Sciatic nerve (tissue), 2 donors: ENCODE measurements around the gene FEZF2. TPM values are rescaled to one million over a fixed set of nuclear protein-coding genes. Genes with fewer than 3 reads are reported as not detected.

ENCODE experiments used
- ATAC-seq: fragments of 200-7000 bp; cut with Tn5 transposase; one replicate; pipeline ENCODE4 v1.9.1; 2020; ENCODE audit warnings: mild to moderate bottlenecking, moderate library complexity
- DNase-seq: peaks from one replicate; pipeline ENCODE4 v3.0.0-alpha.2; 2020; ENCODE audit warnings: low spot score
- intact Hi-C: fragments of 100-400 bp; cut with DNase I; formaldehyde crosslinking; loops from one replicate; pipeline ENCODE4 v1.14.2; 2022
- total RNA-seq: library from RNA; stranded (reverse); fragmentation: NEBNext Ultra II Directional; extraction: Animal tissue kit (Norgen Biotek cat#: 25700); gene quantifications from one replicate; pipeline ENCODE4 v1.2.1, GENCODE V29; 2021
- donor health status: DM: no; HTN: no; CAD: no.
- donor health status: DM: no; HTN: no; CAD: no.

FEZF2 gene
- total RNA-seq, 1 donor from 2014 or later = not detected

DNA sequence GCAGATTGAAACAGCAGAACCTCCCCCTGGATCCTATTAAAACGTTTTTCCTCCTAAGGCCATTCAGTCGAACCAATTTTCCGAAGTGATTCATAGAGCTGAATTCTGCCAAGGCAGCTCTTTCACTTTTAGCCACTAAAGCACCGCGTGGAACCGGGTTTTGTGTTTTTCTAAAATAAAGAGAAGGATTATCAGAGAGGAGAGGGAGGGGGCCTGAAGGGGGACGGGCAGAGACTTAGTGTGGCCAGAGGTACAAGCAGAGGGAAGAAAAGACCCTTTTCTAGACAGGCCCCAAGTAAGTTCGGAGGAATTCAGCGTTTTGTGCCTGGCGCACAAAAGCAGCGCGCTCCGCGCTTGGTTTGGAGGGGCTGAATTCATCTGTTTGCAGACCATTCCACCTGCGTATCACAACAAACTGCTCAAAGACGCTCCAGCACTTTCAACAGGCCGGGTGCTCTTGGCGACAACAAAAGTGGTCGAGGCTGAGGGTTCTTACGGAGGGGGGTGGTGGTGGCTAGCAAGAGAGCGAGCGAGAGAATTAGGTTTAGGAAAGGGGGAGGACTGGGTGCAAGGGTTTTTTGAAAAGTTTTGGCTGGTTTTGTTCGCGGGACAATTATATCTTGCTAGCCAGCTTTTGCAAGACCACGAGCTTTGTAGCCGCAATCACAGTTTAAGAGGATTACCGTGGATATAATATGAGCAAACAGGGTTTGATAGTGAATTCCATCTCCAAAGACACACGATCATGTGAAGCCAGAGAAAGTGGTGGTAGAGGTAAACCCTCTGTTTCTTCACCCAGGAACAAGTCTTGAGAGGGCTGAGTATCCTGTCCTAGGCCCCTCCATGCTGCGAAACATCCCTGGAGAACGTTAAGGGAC lies 1.2 kb upstream of the FEZF2 start:
- intact Hi-C loops = no loop called here
- DNase-seq (no peak), ATAC-seq (no peak)

DNA sequence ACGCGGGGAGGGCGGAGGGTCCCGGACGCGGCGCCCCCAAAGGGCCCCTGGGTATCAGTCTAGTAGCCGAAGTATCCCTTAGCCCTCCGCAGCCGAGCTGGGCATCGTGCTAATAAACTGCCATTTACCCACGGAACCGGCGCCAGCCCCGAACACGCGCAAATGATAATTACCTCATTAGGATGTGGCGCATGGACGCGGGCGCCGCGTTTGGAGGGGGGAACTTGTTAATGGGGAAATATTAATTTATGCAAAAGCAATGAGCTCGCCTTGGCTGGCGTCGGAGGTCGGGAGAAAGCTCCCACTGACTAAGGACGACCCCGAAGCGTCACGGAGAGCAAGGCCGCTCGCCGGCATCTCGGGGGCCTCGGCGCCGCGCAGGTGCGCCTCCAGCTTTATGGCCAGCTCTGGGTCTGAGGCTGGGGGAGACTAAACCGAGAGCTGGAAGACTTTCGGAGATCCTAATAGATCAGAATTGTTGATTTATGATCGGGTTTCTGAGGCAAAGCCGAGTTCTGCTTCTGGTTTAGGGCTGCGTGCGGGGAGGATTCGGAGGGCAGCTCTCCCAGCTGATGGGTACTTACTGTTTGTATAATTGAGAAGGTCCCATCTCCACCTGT lies 474 bp upstream of the FEZF2 start:
- DNase-seq (no peak), ATAC-seq (no peak)
- intact Hi-C loops = no loop called here

DNA sequence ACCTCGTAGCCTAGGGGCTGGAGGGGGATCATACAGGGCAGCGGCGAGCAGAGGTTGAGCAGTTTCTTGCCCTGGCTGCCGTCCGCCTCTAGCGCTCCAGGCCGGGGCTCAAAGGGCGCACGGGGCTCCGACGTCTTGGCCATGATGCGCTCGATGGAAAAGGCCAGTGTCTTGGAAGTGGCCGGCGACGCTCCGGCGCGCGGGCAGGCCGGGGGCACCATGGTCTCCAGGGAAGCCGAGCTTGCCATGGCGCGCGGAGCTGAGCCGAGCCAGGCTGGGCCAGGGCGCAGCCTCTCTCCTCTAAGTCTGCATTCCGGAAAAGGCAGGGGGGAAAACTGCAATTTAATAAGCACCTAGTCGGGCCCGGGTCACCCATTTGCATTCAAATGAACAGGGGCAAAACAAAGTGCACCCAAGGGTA lies 719 bp downstream of the FEZF2 start:
- no peak for DNase-seq
- ATAC-seq = no peak
- intact Hi-C loops = no loop called here

DNA sequence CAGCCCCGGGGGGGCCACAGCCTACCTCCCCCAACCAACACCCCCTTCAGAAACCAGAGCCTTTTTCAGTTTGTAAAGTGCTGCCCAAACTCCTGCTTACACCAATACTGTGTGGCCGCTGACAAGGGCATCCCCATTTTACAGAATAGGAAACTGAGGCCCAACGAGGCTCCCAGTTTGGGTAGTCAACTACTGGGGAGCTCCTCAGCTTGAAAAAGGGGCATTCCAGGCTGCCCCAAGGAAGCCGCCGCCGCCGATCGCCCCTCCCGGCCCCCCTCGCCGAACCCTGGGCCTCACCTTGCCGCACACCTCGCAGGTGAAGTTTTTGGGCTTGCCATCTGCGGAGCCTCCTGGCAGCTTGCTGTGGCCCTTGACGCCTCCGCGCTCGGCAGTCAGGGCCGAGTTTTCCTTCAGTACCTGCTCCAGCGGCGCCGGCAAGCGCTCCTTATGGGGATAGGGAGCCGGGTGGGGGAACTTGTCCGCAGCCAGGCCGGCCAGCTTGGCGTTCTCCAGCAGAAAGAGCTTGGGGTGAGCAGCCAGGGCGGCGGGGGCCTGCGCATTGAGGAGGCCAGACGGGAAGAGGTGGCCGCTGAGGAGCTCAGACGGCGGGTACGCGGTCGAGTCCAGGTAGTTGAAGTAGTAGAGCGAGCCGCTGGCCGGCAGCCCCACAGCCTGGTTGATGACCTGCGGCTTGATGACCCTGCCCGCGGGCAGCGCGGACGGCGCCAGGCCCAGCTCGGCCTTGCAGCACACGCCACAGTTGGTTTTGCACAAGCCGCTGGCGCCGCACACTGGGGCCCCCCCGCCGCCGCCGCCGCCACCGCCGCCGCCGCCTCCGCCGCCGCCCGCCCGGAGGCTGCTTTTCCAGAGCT lies 1.4 kb downstream of the FEZF2 start:
- DNase-seq = no peak
- intact Hi-C loops = no loop called here
- no peak for ATAC-seq

DNA sequence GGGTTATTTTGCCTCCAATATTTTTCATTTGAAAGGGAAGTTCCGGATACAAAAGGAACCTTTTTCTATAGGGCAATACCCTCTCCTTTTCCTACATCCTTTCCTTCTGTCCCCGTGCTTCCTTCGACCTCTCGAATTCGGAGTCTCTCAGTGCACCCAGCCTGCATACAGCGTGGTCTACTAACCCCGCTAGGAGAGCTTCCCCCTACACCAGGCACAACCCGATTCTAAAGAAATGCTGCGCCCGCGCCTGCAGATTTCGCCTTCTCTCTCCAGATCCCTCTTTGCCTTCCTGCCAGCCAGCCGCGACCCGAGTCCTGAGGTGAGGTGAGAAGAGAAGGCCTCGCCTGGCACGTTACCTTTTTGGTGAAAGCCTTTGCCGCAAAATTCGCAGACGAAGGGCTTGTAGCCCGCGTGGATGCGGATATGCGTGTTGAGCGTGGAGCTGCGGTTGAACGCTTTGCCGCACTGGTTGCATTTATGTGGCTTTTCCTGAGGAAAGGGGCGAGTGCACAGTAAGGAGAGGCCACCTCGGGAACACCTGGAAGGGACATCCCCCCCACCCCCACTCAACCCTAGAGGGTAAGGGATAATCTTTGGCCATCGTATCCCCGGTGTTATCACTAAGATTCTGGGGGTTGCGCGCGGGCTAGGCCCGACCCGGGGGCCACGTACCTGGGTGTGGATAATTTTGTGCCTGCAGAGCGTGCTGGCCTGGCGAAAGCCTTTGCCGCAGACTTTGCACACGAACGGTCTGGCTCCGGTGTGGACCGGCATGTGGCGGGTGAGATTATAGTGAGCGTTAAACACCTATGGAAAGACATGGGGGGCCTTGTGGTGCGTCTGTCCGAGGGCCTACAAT lies 2.3 kb downstream of the FEZF2 start:
- no peak for ATAC-seq
- intact Hi-C loops = no loop called here
- no peak for DNase-seq

DNA sequence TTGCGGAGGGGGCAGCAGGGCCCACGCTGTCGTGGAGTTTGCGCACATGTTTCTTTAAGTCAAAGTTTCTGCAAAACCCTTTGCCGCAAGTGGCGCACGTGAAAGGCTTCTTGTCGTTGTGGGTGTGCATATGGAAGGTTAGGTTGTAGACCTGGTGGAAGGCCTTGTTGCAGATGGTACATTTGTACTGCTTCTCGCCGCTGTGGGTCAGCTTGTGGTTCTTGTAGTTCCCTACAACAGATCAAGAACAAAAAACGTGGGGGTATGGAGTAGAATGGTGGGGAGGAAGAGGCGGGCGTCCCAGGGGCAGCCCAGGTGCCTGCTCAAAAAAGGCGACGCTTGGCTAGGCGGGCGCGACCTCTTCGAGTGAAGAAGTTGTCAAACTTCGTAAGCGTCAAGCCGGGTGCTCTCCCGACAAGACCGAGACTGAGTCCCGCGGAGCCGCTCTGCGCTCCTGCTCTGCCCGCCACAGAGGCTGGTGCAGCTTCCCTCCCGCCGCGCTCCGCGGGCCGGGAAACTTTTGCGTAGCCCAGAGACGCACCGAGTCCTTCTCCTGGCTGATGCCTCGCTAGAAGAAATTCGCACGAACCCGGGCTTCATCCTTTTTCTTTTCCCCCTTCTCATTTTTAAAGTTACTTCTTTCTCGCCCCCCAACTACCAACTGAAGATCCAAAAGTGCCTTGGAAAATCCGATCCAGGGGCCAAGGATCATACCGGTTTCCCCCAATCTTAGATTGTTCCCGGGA lies 3.1 kb downstream of the FEZF2 start:
- intact Hi-C loops = no loop called here
- ATAC-seq = no peak

DNA sequence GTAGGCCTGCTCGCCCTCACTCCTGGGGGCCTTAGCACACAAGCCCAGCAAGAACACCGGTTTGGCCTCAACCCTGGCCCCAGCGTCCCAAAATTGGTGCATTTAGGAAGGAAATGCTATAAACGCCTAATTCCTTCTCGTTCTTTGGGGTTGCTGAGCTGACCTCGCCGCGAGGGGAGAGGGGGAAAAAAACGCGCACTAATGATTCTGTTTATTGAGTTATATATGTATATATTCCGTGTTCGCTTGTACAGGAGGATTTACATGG lies 3.9 kb downstream of the FEZF2 start:
- intact Hi-C loops = no loop called here
- no peak for ATAC-seq

More for the DNA sequence above, 3.1 kb downstream of the FEZF2 start:
- DNase-seq = no peak

DNA sequence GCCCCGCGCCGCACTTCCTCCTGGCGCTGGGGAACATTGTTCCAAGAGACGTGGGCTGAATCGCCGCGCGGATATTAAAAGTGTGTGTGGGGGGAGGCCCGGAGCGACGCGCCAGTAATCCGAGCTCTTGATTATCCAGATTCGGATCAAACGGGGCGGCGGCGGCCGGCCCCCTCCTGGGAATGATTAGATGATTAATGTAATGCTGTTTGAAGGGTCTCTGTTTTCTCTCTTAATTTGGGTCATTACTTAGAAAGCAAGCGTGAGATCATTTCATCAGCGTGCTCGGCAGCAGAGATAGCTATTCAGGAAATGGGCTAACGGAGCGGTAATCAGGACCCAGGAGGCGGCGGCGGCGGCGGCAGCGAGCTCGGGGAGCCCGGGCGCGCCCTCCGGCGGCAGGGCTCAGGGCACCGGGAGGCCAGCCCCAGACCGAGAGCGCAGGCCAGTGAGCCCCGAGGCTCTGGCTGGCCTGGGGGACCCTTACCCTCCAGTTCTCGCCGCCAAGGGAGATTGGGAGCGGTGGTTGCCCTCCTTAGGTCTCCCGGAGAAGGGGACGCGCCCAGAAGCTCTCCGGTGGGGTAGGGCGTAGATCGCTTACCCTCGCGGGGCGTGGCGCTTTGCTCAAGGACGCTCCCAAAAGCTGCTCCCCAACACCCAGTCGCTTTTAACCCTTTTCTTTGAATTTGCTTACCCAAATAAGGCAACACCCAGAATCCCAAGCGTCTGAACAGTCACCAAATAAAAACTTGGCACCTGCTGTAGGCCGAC lies 4.5 kb downstream of the FEZF2 start:
- intact Hi-C loops = no loop called here
- ATAC-seq = no peak
- DNase-seq = no peak

More for the DNA sequence above, 3.9 kb downstream of the FEZF2 start:
- DNase-seq = no peak

DNA sequence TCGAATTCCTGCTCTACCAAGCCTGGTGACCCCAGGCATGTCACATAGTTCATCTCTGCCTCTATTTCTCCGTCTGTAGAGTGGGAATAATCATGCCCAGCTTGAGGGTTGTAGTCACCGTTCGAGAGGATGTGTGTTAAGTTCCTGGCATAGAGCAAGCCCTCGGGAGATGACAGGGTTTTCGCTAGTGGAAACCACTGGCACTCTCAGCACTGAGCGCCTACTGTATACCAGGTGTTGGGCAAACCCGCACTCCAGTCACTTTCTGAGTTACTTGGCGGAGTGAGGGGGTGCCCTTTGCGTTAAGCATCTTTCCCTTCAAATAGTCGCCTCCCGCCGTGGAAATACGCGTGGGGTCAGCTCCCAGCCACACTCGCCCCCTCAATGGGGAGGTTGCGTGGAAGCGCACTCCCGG lies 5.1 kb downstream of the FEZF2 start:
- ATAC-seq = no peak
- intact Hi-C loops = no loop called here

DNA sequence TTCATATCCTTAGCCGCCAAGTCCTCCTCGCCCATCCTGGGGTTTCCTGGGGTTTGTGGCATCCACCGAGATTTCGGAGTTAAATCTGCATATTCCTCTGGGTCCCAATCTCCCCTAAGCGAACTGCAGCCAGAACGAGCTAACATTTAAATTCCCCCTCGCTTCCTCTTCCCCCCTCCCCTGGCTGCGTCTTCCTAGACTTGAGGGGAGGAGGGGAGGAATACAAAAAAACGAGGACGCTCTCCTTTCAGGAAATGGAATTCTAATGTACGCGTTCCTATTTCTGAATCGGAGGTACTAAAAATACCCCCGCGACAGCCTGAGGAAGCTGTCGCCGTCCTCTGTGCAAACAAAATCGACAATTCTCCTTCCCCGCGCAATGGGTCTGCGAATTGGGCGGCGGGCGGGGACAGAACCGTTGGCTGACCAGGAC lies 5.6 kb downstream of the FEZF2 start:
- no peak for DNase-seq
- intact Hi-C loops = no loop called here
- no peak for ATAC-seq

More for the DNA sequence above, 5.1 kb downstream of the FEZF2 start:
- DNase-seq = no peak

DNA sequence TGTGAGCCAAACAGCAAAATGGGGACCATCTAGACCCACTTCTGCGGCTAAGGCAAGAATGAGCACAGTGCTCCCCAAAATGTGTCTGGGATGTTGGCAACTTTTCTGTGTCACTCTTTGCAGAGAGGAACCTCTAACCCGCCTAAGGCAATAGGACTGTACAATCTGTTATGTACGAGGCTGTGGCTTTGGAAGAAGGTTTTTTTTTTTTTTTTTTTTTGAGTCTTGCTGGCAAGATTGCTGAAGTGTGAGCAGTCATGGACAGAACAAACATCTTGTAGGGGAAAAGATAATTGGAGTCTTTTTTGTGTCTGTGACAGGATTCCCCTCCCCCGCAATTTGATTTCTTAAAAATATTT lies 7.2 kb downstream of the FEZF2 start:
- no peak for DNase-seq
- intact Hi-C loops = no loop called here
- ATAC-seq = no peak

DNA sequence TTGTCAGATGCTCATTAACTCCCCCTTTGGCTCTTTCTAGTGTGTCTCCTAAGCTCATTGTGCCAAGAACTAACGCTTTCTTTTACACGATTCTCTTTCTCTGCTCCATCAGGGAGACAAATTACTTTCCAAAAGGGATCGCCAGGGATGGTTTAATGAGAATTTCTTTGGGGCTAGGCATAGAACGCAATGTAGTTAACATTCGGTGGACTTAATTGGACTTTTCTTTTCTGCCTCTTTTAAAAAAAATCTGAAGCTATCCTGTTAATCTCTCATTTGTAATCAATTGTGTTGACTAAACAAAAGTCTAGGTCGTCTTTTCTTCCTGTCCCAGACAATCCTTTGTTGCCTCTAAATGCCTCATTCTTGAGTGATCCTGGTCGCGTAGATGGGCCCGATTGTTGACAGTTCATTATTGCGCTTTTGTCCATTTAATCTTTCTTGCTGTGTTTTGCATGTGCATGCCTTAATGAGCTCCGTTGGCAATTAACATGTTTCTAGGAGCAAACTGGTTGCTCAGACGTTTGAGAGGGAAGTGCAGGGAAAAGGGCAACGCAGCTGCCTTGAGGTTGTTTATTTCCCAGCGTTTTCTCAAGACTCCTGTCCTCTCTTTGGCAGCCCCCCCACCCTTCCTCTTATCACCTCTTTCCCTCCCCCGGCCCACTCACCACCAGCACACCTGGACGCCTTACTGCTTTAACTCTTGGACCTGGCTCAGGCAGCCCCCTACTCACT lies 7.8 kb downstream of the FEZF2 start:
- no peak for ATAC-seq
- intact Hi-C loops = no loop called here
- no peak for DNase-seq

DNA sequence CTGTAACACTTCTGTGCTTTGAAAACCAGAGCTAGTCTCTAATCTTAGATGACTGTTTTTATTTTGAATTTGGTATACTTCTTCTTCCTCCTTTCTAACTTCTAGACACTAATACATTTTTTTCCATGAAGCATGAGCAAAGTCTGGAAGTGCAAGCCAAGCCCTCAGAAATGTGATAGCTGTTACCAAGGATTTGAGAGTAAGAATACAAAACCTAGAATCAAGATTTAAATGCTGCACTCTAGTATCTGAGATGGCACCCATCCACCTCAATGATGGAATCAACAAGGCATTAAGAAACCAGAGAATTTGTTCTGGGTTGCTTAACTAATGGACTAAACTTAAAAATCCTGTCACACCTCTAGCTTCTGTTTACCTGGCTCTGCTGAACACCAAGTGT lies 9.2 kb downstream of the FEZF2 start:
- no peak for ATAC-seq
- intact Hi-C loops = no loop called here
- DNase-seq = no peak

DNA sequence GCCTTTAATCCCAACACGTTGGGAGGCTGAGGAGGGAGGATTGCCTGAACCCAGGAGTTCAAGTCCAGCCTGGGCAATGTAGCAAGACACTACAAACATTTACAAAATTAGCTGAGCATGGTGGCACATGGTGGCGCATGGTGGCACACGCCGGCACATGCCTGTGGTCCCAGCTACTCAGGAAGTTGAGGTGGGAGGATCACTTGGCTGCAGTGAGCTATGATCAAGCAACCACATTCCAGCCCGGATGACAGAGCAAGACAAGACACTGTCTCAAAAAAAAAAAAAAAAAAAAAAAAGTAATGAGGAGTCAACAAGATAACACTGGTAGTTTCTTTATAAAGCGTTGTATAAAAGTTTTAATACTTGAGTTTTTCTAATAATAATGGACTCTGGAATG lies 10.1 kb downstream of the FEZF2 start:
- DNase-seq (no peak), ATAC-seq (no peak)
- intact Hi-C loops = no loop called here

DNA sequence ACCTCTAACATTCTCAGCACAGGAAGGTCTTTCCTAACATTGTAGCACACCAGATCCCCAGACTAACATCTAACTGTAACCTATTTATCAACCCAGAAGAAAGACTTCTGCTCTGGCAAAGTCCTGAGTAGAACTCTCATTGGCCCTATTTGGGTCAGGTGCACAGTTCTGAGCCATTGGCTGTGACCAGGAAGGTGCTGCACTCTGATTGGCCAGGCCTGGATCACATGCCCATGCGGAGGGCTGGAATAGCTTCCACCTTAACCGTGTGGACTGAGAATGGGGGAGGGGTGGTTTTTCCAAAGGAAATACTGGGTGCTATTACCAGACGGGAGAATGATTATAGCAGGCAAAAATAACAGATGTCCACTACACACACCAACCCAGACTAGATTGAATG lies 11.5 kb downstream of the FEZF2 start:
- DNase-seq = no peak
- intact Hi-C loops = no loop called here
- no peak for ATAC-seq

DNA sequence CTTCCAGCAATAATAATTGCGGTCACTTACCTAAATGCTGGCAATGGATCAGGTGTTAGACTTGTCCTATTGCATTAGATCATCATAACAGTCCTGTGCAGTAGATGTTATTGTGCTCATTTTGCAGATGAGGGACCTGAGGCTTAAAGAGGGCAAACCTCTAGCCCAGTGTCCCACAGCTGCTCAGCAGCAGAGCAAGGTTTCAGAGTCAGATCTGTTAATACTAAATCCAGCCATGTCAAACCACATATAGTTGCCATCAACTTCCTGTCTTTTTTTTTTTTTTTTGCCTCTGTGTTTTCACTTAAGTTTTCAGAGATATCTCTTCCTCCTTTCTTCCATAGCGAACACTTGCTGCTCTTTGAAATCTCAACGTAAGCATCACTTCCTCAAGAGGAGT lies 12.1 kb downstream of the FEZF2 start:
- ATAC-seq (no peak), DNase-seq (no peak)
- intact Hi-C loops = no loop called here

DNA sequence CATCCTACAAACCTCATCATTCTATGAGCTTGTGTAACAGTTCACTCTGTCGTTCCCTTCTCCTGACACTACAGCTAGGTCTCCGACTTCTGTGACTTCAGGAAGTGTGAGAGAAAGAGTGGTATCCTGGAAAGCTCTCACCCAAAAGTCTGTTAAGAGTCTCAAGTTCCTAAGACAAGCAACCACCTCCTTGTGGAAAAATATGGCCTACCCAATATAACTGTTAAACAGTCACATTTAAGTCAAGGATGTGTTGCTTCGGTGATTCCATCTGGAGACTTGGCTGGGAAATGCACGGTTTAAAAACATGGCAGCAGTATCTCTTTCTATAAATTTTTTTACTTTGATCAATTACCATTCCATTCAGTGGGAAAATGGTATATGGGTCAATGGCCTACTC lies 13.8 kb downstream of the FEZF2 start:
- intact Hi-C loops = no loop called here
- no peak for ATAC-seq
- no peak for DNase-seq
